Measurements from ENCODE around the gene FAM83B.
"Not testable (repeated sequence)": the region's sequence is repeated elsewhere in the genome, so short reads cannot be mapped to it uniquely, and the experiment has no call there.

- not testable (repeated sequence) for TF ChIP-seq POLR2A (IDR thresholded peaks at IDR 0.05)
- TF ChIP-seq, protein P1, sequence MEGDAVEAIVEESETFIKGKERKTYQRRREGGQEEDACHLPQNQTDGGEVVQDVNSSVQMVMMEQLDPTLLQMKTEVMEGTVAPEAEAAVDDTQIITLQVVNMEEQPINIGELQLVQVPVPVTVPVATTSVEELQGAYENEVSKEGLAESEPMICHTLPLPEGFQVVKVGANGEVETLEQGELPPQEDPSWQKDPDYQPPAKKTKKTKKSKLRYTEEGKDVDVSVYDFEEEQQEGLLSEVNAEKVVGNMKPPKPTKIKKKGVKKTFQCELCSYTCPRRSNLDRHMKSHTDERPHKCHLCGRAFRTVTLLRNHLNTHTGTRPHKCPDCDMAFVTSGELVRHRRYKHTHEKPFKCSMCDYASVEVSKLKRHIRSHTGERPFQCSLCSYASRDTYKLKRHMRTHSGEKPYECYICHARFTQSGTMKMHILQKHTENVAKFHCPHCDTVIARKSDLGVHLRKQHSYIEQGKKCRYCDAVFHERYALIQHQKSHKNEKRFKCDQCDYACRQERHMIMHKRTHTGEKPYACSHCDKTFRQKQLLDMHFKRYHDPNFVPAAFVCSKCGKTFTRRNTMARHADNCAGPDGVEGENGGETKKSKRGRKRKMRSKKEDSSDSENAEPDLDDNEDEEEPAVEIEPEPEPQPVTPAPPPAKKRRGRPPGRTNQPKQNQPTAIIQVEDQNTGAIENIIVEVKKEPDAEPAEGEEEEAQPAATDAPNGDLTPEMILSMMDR (IDR thresholded peaks at IDR 0.05) = not testable (repeated sequence)
Observed at GRCh38 chr6:54796918-54797317, 49.7 kb upstream of the FAM83B start.
